ENCODE data around the gene TBC1D22A.

DNA sequence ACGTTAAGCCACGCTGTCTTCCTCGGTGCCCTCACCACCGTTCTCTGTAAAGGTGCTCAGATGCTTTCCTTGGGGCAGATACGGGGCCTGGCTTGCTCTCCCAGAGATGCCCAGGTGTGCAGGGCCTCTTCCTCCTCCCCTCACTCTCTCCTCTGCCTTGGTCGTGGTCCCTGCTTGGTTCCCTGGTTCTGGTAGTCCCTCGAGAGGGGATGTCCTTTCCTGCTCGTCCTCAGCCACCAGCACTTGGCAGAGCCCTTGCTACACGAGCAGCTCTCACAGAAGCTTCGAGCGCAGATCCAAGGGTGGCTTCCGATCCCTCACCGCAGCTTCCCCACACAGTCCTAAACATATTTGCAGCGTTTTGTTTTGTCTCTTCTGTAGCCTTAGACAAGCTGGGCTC lies 298.8 kb downstream of the TBC1D22A start:
- TF ChIP-seq, protein P1, sequence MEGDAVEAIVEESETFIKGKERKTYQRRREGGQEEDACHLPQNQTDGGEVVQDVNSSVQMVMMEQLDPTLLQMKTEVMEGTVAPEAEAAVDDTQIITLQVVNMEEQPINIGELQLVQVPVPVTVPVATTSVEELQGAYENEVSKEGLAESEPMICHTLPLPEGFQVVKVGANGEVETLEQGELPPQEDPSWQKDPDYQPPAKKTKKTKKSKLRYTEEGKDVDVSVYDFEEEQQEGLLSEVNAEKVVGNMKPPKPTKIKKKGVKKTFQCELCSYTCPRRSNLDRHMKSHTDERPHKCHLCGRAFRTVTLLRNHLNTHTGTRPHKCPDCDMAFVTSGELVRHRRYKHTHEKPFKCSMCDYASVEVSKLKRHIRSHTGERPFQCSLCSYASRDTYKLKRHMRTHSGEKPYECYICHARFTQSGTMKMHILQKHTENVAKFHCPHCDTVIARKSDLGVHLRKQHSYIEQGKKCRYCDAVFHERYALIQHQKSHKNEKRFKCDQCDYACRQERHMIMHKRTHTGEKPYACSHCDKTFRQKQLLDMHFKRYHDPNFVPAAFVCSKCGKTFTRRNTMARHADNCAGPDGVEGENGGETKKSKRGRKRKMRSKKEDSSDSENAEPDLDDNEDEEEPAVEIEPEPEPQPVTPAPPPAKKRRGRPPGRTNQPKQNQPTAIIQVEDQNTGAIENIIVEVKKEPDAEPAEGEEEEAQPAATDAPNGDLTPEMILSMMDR (IDR thresholded peaks at IDR 0.05; ENCODE audit: insufficient read depth, low read depth, low read length): no peak
- TF ChIP-seq EZH2 (IDR thresholded peaks at IDR 0.05; ENCODE audit: insufficient read depth, low read length): no peak

Measured in astrocyte (in vitro differentiated cells and primary cell).